Measurements from ENCODE around the gene ACKR2.

GRCh38 chr3:42826141-42826540 is 16.9 kb downstream of the ACKR2 start:
- TF ChIP-seq CTCF (IDR thresholded peaks at IDR 0.05; ENCODE audit: low read depth, low read length, poor library complexity, severe bottlenecking) (no peak), EZH2phosphoT487 (IDR thresholded peaks at IDR 0.05; ENCODE audit: borderline replicate concordance, low read length) (no peak)

Measured in DOHH2 (cell line).